GM23248 (cell line): ENCODE measurements around the gene FFAR2. TPM values are rescaled to one million over a fixed set of nuclear protein-coding genes. Genes with fewer than 3 reads are reported as not detected.

Experiments used
- DNase-seq: peaks from one replicate; pipeline ENCODE4 v3.0.0-alpha.2; 2015
- H2AFZ ChIP-seq: fragments of 200-600 bp; sonication (generic); 2 replicates; pipeline ENCODE4 v1.6.1; 2016; ENCODE audit warnings: antibody characterized with exemption
- H3F3A ChIP-seq: fragments of 200-600 bp; sonication (generic); 2 replicates; pipeline ENCODE4 v1.6.1; 2016; ENCODE audit warnings: mild to moderate bottlenecking, antibody characterized with exemption, mixed run types; ENCODE audit not compliant: insufficient read depth
- H3K27ac ChIP-seq: fragments of 200-600 bp; sonication (generic); 2 replicates; pipeline ENCODE4 v1.5.1; 2016; ENCODE audit warnings: mild to moderate bottlenecking
- H3K27me3 ChIP-seq: fragments of 200-600 bp; sonication (generic); replicated peaks from 2 replicates; pipeline ENCODE4 v1.6.1; 2016; ENCODE audit warnings: mild to moderate bottlenecking; ENCODE audit not compliant: insufficient read depth
- H3K36me3 ChIP-seq: fragments of 200-600 bp; sonication (generic); 2 replicates; pipeline ENCODE4 v1.6.1; 2016; ENCODE audit warnings: low read depth, mild to moderate bottlenecking
- H3K4me1 ChIP-seq: fragments of 200-600 bp; sonication (generic); 2 replicates; pipeline ENCODE4 v1.6.1; 2016; ENCODE audit warnings: mild to moderate bottlenecking; ENCODE audit not compliant: insufficient read depth
- H3K4me2 ChIP-seq: fragments of 200-600 bp; sonication (generic); one replicate; pipeline ENCODE4 v1.6.1; 2016; ENCODE audit warnings: mild to moderate bottlenecking; ENCODE audit not compliant: unreplicated experiment
- H3K4me3 ChIP-seq: fragments of 200-600 bp; sonication (generic); 2 replicates; pipeline ENCODE4 v1.5.1; 2016; ENCODE audit warnings: mild to moderate bottlenecking
- H3K79me2 ChIP-seq: fragments of 200-600 bp; sonication (generic); 2 replicates; pipeline ENCODE4 v1.6.1; 2016; ENCODE audit warnings: mild to moderate bottlenecking; ENCODE audit not compliant: insufficient read depth
- H3K9ac ChIP-seq: fragments of 200-600 bp; sonication (generic); 2 replicates; pipeline ENCODE4 v1.6.1; 2016; ENCODE audit warnings: mild to moderate bottlenecking
- H3K9me2 ChIP-seq: fragments of 200-600 bp; sonication (generic); 2 replicates; pipeline ENCODE4 v1.6.1; 2016; ENCODE audit warnings: mixed run types, mild to moderate bottlenecking, moderate library complexity; ENCODE audit not compliant: insufficient read depth
- H3K9me3 ChIP-seq: fragments of 200-600 bp; sonication (generic); one replicate; pipeline ENCODE4 v1.6.1; 2017; ENCODE audit warnings: low read depth
- H4K20me1 ChIP-seq: fragments of 200-600 bp; sonication (generic); 2 replicates; pipeline ENCODE4 v1.6.0; 2016; ENCODE audit not compliant: insufficient read depth
- EZH2 ChIP-seq: fragments of 200-600 bp; sonication (generic); IDR thresholded peaks from 2 replicates; pipeline ENCODE4 v1.6.1; 2018; ENCODE audit warnings: antibody characterized with exemption, mild to moderate bottlenecking; ENCODE audit not compliant: insufficient read depth, poor library complexity, severe bottlenecking
- EZH2phosphoT487 ChIP-seq: fragments of 200-600 bp; sonication (generic); IDR thresholded peaks from 2 replicates; pipeline ENCODE4 v1.6.1; 2018; ENCODE audit warnings: antibody characterized with exemption, moderate library complexity, mild to moderate bottlenecking, low read depth; ENCODE audit not compliant: insufficient read depth
- WGBS, 2 experiments: methylation state at CpG; one replicate each; pipeline ENCODE4 v1.1.6; 2015 to 2017; ENCODE audit warnings: low lambda C conversion rate in 2 of 2, low coverage in 1 of 2; ENCODE audit errors: missing lambda C conversion rate in 2 of 2; 5-methylcytosine and 5-hydroxymethylcytosine counted together
- in situ Hi-C: fragments of 300-500 bp; cut with MboI; formaldehyde crosslinking; loops from 2 replicates; pipeline ENCODE4 v1.15.0; 2020
- polyA plus RNA-seq: library from polyadenylated mRNA; unstranded; fragments of >200 nt; fragmentation: Nextera tagmentation; extraction: Ambion mirVana; gene quantifications from 2 replicates; pipeline ENCODE4 v1.2.1, GENCODE V29; 2016
- small RNA-seq: library from RNA; depleted of rRNA; stranded (forward); fragments of <200 nt; gene quantifications from one replicate; pipeline ENCODE3, GENCODE V24; 2014; ENCODE audit warnings: low read depth, low replicate concordance
- total RNA-seq: library from RNA; depleted of rRNA; stranded (reverse); fragments of >200 nt; shearing (Covaris generic); gene quantifications from 2 replicates; pipeline ENCODE4 v1.2.3, GENCODE V29; 2014; rRNA removed

The FFAR2 gene
- total and polyA plus RNA-seq, 2 experiments from 2014 or later = not detected

GRCh38 chr19:35498220-35498619, 50.2 kb downstream of the FFAR2 start:
- TF ChIP-seq EZH2phosphoT487 = no peak
- no peak for TF ChIP-seq EZH2
- Histone ChIP-seq H3K36me3 (no peaks in the 10 kb centered on the region), H3K4me3 (no peak overlapping the region), H3K27me3 (peaks cover 9% of the 10 kb centered on the region; the same call in 1 of the 2 replicates), H3K9me3 (no peaks in the 10 kb centered on the region), H3K4me2 (no peak overlapping the region), H3K9me2 (no peaks in the 10 kb centered on the region), H4K20me1 (no peaks in the 10 kb centered on the region), H3K4me1 (0 out of 2 replicates have a peak, but pooled peaks cover 5% of the 10 kb centered on the region), H2AFZ (no peak overlapping the region), H3K27ac (no peak overlapping the region), H3K9ac (no peak overlapping the region), H3F3A (no peaks in the 10 kb centered on the region), H3K79me2 (no peaks in the 10 kb centered on the region)
- WGBS, 2 experiments = 76 to 84% methylated on average over 3 of the region's 3 CpGs
- in situ Hi-C loops = loop anchor here (10.0 kb wide), 1 partner anchor 143 kb away; the partner anchor contains the start of gene FFAR3
- DNase-seq = no peak

- Histone ChIP-seq H3K79me2 (no peaks in the 10 kb centered on the region), H3F3A (no peaks in the 10 kb centered on the region), H3K9ac (no peak overlapping the region), H2AFZ (no peak overlapping the region), H3K27ac (no peak overlapping the region), H3K9me3 (no peaks in the 10 kb centered on the region), H3K36me3 (no peaks in the 10 kb centered on the region), H3K4me1 (0 out of 2 replicates have a peak, but pooled peaks cover 5% of the 10 kb centered on the region), H3K4me2 (no peak overlapping the region), H4K20me1 (no peaks in the 10 kb centered on the region), H3K27me3 (peaks cover under 1% of the 10 kb centered on the region; the same call in 1 of the 2 replicates), H3K4me3 (no peak overlapping the region), H3K9me2 (no peaks in the 10 kb centered on the region)
- TF ChIP-seq EZH2phosphoT487 (no peak), EZH2 (no peak)
- DNase-seq = no peak
- in situ Hi-C loops = loop anchor here (10.0 kb wide), 1 partner anchor 144 kb away; the partner anchor contains the start of gene FFAR3
- WGBS, 2 experiments = 46 to 49% methylated on average over 9 of the region's 9 CpGs
These were observed 51.0 kb downstream of the FFAR2 start for GRCh38 chr19:35498984-35499527.

GRCh38 chr19:35500611-35501010, 52.6 kb downstream of the FFAR2 start:
- no peaks in the 10 kb centered on the region for H3K9me2 ChIP-seq
- H3K27me3 ChIP-seq = no peaks in the 10 kb centered on the region; the same call in 1 of the 2 replicates
- no peak overlapping the region for H3K27ac ChIP-seq
- no peak overlapping the region for H2AFZ ChIP-seq
- no peaks in the 10 kb centered on the region for H3F3A ChIP-seq
- no peak overlapping the region for H3K4me3 ChIP-seq
- H3K79me2 ChIP-seq = no peaks in the 10 kb centered on the region
- H3K4me1 ChIP-seq = 0 out of 2 replicates have a peak, but pooled peaks cover 5% of the 10 kb centered on the region
- H3K9ac ChIP-seq = no peak overlapping the region
- H3K36me3 ChIP-seq = no peaks in the 10 kb centered on the region
- WGBS, 2 experiments = 75 to 81% methylated on average over 9 to 10 of the region's 10 CpGs
- no peak overlapping the region for H3K4me2 ChIP-seq
- TF ChIP-seq EZH2phosphoT487 (no peak), EZH2 (no peak)
- no peaks in the 10 kb centered on the region for H3K9me3 ChIP-seq
- in situ Hi-C loops = no loop called here
- H4K20me1 ChIP-seq = no peaks in the 10 kb centered on the region
- DNase-seq = no peak

Small RNAs within 50 kb of the gene (small RNA-seq; reads per million reads assigned to genes)
- gene RN7SL491P = not detected

Other genes starting within 250 kb of the FFAR2 start
- gene FAM187B, start 219.5 kb upstream of the FFAR2 start, total RNA-seq = not detected in 2 replicates
- not detected in 2 replicates for gene FAM187B, start 219.5 kb upstream of the FFAR2 start, polyA plus RNA-seq
- gene LSR, start 199.3 kb upstream of the FFAR2 start, total RNA-seq = not detected in 2 replicates
- 2.7 and 3.1 TPM in 2 replicates for gene LSR, start 199.3 kb upstream of the FFAR2 start, polyA plus RNA-seq
- 55.8 and 64.6 TPM in 2 replicates for gene USF2, start 179.3 kb upstream of the FFAR2 start, total RNA-seq
- 10.4 and 10.9 TPM in 2 replicates for gene USF2, start 179.3 kb upstream of the FFAR2 start, polyA plus RNA-seq
- not detected in 2 replicates for gene HAMP, start 165.7 kb upstream of the FFAR2 start, total RNA-seq
- not detected in 2 replicates for gene HAMP, start 165.7 kb upstream of the FFAR2 start, polyA plus RNA-seq
- not detected in 2 replicates for gene MAG, start 156.1 kb upstream of the FFAR2 start, total RNA-seq
- not detected in 2 replicates for gene MAG, start 156.1 kb upstream of the FFAR2 start, polyA plus RNA-seq
- gene CD22, start 119.1 kb upstream of the FFAR2 start, total RNA-seq = not detected in 2 replicates
- 0.16 and 0.28 TPM in 2 replicates for gene CD22, start 119.1 kb upstream of the FFAR2 start, polyA plus RNA-seq
- gene FFAR1, start 100.4 kb upstream of the FFAR2 start, total RNA-seq = not detected in 2 replicates
- not detected in 2 replicates for gene FFAR1, start 100.4 kb upstream of the FFAR2 start, polyA plus RNA-seq
- gene FFAR3, start 89.8 kb upstream of the FFAR2 start, total RNA-seq = not detected in 2 replicates
- not detected in 2 replicates for gene FFAR3, start 89.8 kb upstream of the FFAR2 start, polyA plus RNA-seq
- gene GPR42, start 77.2 kb upstream of the FFAR2 start, total RNA-seq = not detected in 2 replicates
- not detected in 2 replicates for gene GPR42, start 77.2 kb upstream of the FFAR2 start, polyA plus RNA-seq
- gene KRTDAP, start 42.2 kb downstream of the FFAR2 start, total RNA-seq = not detected in 2 replicates
- gene KRTDAP, start 42.2 kb downstream of the FFAR2 start, polyA plus RNA-seq = not detected in 2 replicates
- gene DMKN, start 65.4 kb downstream of the FFAR2 start, total RNA-seq = 20.0 and 25.4 TPM in 2 replicates
- 30.9 and 34.5 TPM in 2 replicates for gene DMKN, start 65.4 kb downstream of the FFAR2 start, polyA plus RNA-seq
- 3.2 and 4.3 TPM in 2 replicates for gene SBSN, start 80.1 kb downstream of the FFAR2 start, total RNA-seq
- 7.9 and 8.8 TPM in 2 replicates for gene SBSN, start 80.1 kb downstream of the FFAR2 start, polyA plus RNA-seq
- not detected in 2 replicates for gene GAPDHS, start 85.2 kb downstream of the FFAR2 start, total RNA-seq
- not detected in 2 replicates for gene GAPDHS, start 85.2 kb downstream of the FFAR2 start, polyA plus RNA-seq
- gene TMEM147, start 97.4 kb downstream of the FFAR2 start, total RNA-seq = 108 and 129 TPM in 2 replicates
- 203 and 214 TPM in 2 replicates for gene TMEM147, start 97.4 kb downstream of the FFAR2 start, polyA plus RNA-seq
- not detected in 2 replicates for gene ATP4A, start 115.4 kb downstream of the FFAR2 start, total RNA-seq
- not detected in 2 replicates for gene ATP4A, start 115.4 kb downstream of the FFAR2 start, polyA plus RNA-seq
- not detected in 2 replicates for gene PMIS2, start 137.9 kb downstream of the FFAR2 start, total RNA-seq
- not detected in 2 replicates for gene PMIS2, start 137.9 kb downstream of the FFAR2 start, polyA plus RNA-seq
- gene HAUS5, start 164.5 kb downstream of the FFAR2 start, total RNA-seq = 8.5 and 10.1 TPM in 2 replicates
- gene HAUS5, start 164.5 kb downstream of the FFAR2 start, polyA plus RNA-seq = 7.4 and 9.6 TPM in 2 replicates
- gene RBM42, start 180.8 kb downstream of the FFAR2 start, total RNA-seq = 57.3 and 74.7 TPM in 2 replicates
- 82.5 and 86.2 TPM in 2 replicates for gene RBM42, start 180.8 kb downstream of the FFAR2 start, polyA plus RNA-seq
- gene ETV2, start 193.5 kb downstream of the FFAR2 start, total RNA-seq = not detected in 2 replicates
- gene ETV2, start 193.5 kb downstream of the FFAR2 start, polyA plus RNA-seq = 0.91 and 0.93 TPM in 2 replicates
- 328 and 423 TPM in 2 replicates for gene COX6B1, start 200.1 kb downstream of the FFAR2 start, total RNA-seq
- 448 and 472 TPM in 2 replicates for gene COX6B1, start 200.1 kb downstream of the FFAR2 start, polyA plus RNA-seq
- gene UPK1A, start 218.3 kb downstream of the FFAR2 start, total RNA-seq = not detected in 2 replicates
- not detected in 2 replicates for gene UPK1A, start 218.3 kb downstream of the FFAR2 start, polyA plus RNA-seq